ENCODE measurements around the gene USP38. TPM values are rescaled to one million over a fixed set of nuclear protein-coding genes. Genes with fewer than 3 reads are reported as not detected.

The USP38 gene
- total RNA-seq, 1 experiment from 2014 or later = 18.6 TPM

GRCh38 chr4:143224255-143224654, 39.5 kb downstream of the USP38 start (continued):
- TF ChIP-seq ATF3 (IDR thresholded peaks at IDR 0.05) (no peak), RAD21 (IDR thresholded peaks at IDR 0.05; ENCODE audit: low read depth) (no peak), EZH2 (IDR thresholded peaks at IDR 0.05) (no peak), CEBPB (IDR thresholded peaks at IDR 0.05; ENCODE audit: low read depth) (no peak), ELF1 (IDR thresholded peaks at IDR 0.05; ENCODE audit: borderline replicate concordance, low read depth) (no peak), YY1 (IDR thresholded peaks at IDR 0.05; ENCODE audit: extremely low read depth, insufficient replicate concordance, low read depth, low read length) (no peak), SIN3A (IDR thresholded peaks at IDR 0.05; ENCODE audit: low read depth) (no peak)

- ChIA-PET RAD21 (ENCODE audit: low non-redundant PET in 1 of 2, low total read pairs in 2 of 2, uncharacterized antibody in 2 of 2, unreplicated experiment in 2 of 2) (no interaction called here), POLR2A (no interaction called here), CTCF (no interaction called here)
- ATAC-seq (no peak), DNase-seq (ENCODE audit: low read depth, low spot score) (no peak)
- Histone ChIP-seq H3K36me3 (ENCODE audit: control insufficient read depth in 1 of 2, insufficient read depth in 2 of 2, low read length in 2 of 2) (peaks cover 0 to 4% of the 10 kb centered on the region in 2 experiments; a peak in 1 of 4 replicates), H3K4me1 (ENCODE audit: control insufficient read depth in 1 of 2, insufficient read depth in 2 of 2, low read length in 2 of 2) (no peaks in the 10 kb centered on the region), H2AFZ (ENCODE audit: low read depth, low read length, poor library complexity, severe bottlenecking) (no peak overlapping the region), H3K27me3 (ENCODE audit: insufficient read depth, low read length) (no peaks in the 10 kb centered on the region), H3K4me2 (ENCODE audit: low read length) (no peak overlapping the region), H3K27ac (ENCODE audit: low read depth, low read length) (no peak overlapping the region), H3K9ac (ENCODE audit: low read length) (no peak overlapping the region), H3K4me3 (replicated peaks in 1 of 2; ENCODE audit: low read depth in 1 of 2, low read length in 2 of 2) (no peak overlapping the region), H3K9me3 (ENCODE audit: control insufficient read depth in 1 of 2, insufficient read depth in 1 of 2, low read depth in 1 of 2, low read length in 2 of 2) (no peaks in the 10 kb centered on the region), H3K79me2 (ENCODE audit: insufficient read depth, low read length) (no peaks in the 10 kb centered on the region), H4K20me1 (ENCODE audit: insufficient read depth) (no peaks in the 10 kb centered on the region), H3K9me2 (ENCODE audit: insufficient read depth) (no peaks in the 10 kb centered on the region)
- intact Hi-C loops (cut with micrococcal nuclease) = loop anchor here (5.0 kb wide), 1 partner anchor 192 kb away; no protein-coding TSS in a partner anchor
- TF ChIP-seq SP1 (IDR thresholded peaks at IDR 0.05; ENCODE audit: low read depth) = no peak
- no peak for TF ChIP-seq YY1 (IDR thresholded peaks at IDR 0.05; ENCODE audit: extremely low read depth, insufficient replicate concordance, low read depth, low read length)
- no peak for TF ChIP-seq ZFX (IDR thresholded peaks at IDR 0.05)
- TF ChIP-seq MAX (IDR thresholded peaks at IDR 0.05) = no peak
- BruUV-seq (replicated peaks) = no TSS peak
These were observed 40.5 kb downstream of the USP38 start for GRCh38 chr4:143225167-143225566.

GRCh38 chr4:143230683-143231082, 46.0 kb downstream of the USP38 start:
- Histone ChIP-seq H3K9ac (ENCODE audit: low read length) (no peak overlapping the region), H3K4me2 (ENCODE audit: low read length) (no peak overlapping the region), H3K27ac (ENCODE audit: low read depth, low read length) (no peak overlapping the region), H4K20me1 (ENCODE audit: insufficient read depth) (no peaks in the 10 kb centered on the region), H3K4me1 (ENCODE audit: control insufficient read depth in 1 of 2, insufficient read depth in 2 of 2, low read length in 2 of 2) (no peaks in the 10 kb centered on the region), H3K36me3 (ENCODE audit: control insufficient read depth in 1 of 2, insufficient read depth in 2 of 2, low read length in 2 of 2) (no peaks in the 10 kb centered on the region), H2AFZ (ENCODE audit: low read depth, low read length, poor library complexity, severe bottlenecking) (no peak overlapping the region), H3K27me3 (ENCODE audit: insufficient read depth, low read length) (no peaks in the 10 kb centered on the region), H3K9me3 (ENCODE audit: control insufficient read depth in 1 of 2, insufficient read depth in 1 of 2, low read depth in 1 of 2, low read length in 2 of 2) (no peaks in the 10 kb centered on the region), H3K79me2 (ENCODE audit: insufficient read depth, low read length) (no peaks in the 10 kb centered on the region), H3K9me2 (ENCODE audit: insufficient read depth) (no peaks in the 10 kb centered on the region), H3K4me3 (replicated peaks in 1 of 2; ENCODE audit: low read depth in 1 of 2, low read length in 2 of 2) (no peak overlapping the region)
- ChIA-PET RAD21 (ENCODE audit: low non-redundant PET in 1 of 2, low total read pairs in 2 of 2, uncharacterized antibody in 2 of 2, unreplicated experiment in 2 of 2) (no interaction called here), POLR2A (no interaction called here), CTCF (no interaction called here)
- no peak for ATAC-seq
- intact Hi-C loops (cut with micrococcal nuclease) = no loop called here
- no TSS peak for BruUV-seq (replicated peaks)
- no peak for DNase-seq (ENCODE audit: low read depth, low spot score)
- no peak for TF ChIP-seq EGR1 (IDR thresholded peaks at IDR 0.05; ENCODE audit: low read depth)
- no peak for TF ChIP-seq YY1 (IDR thresholded peaks at IDR 0.05; ENCODE audit: extremely low read depth, insufficient replicate concordance, low read depth, low read length)
- TF ChIP-seq ELF1 (IDR thresholded peaks at IDR 0.05; ENCODE audit: borderline replicate concordance, low read depth) = no peak
- no peak for TF ChIP-seq REST (IDR thresholded peaks at IDR 0.05; ENCODE audit: low read depth)
- TF ChIP-seq JUND (IDR thresholded peaks at IDR 0.05) = no peak
- no peak for TF ChIP-seq EZH2phosphoT487 (IDR thresholded peaks at IDR 0.05; ENCODE audit: borderline replicate concordance)
- TF ChIP-seq SRF (IDR thresholded peaks at IDR 0.05; ENCODE audit: low read depth) = no peak
- no peak for TF ChIP-seq MAX (IDR thresholded peaks at IDR 0.05)
- no peak for TF ChIP-seq CEBPB (IDR thresholded peaks at IDR 0.05; ENCODE audit: low read depth)
- TF ChIP-seq CBX3 (IDR thresholded peaks at IDR 0.05; ENCODE audit: low read depth) = no peak
